ENCODE data around the gene DCUN1D3. TPM values are rescaled to one million over a fixed set of nuclear protein-coding genes. Genes with fewer than 3 reads are reported as not detected.
A peak's percentile ranks its signal among the peaks of the same experiment; 100 is the strongest.

DCUN1D3 gene
- total and polyA plus RNA-seq, 2 experiments from 2014 or later: 8.5 to 13.7 TPM

GRCh38 chr16:20897922-20898321 is 2.2 kb downstream of the DCUN1D3 start:
- peak; percentile 30 for DNase-seq (ENCODE audit: low spot score)
- no peak overlapping the region for H3K4me3 Mint-ChIP-seq
- H3K79me2 ChIP-seq (replicated peaks; ENCODE audit: insufficient read depth): peaks cover 84% of the 10 kb centered on the region

More at GRCh38 chr16:20897922-20898321, 2.2 kb downstream of the DCUN1D3 start:
- peaks cover 5% of the 10 kb centered on the region for H3K27me3 Mint-ChIP-seq (ENCODE audit: insufficient read depth, low read depth, poor library complexity)
- Histone ChIP-seq H3K27me3 (ENCODE audit: insufficient read depth) (no peaks in the 10 kb centered on the region), H4K20me1 (replicated peaks; ENCODE audit: insufficient read depth) (peaks cover 25% of the 10 kb centered on the region), H3K4me3 (peak overlapping the region; percentile 88; the same call in 1 of the 2 replicates), H3F3A (replicated peaks; ENCODE audit: low read depth) (no peaks in the 10 kb centered on the region), H3K4me2 (peak overlapping the region; percentile 96), H3K9me2 (ENCODE audit: insufficient read depth) (no peaks in the 10 kb centered on the region), H3K36me3 (ENCODE audit: insufficient read depth) (peaks cover 5% of the 10 kb centered on the region), H3K4me1 (ENCODE audit: insufficient read depth) (peaks cover 25% of the 10 kb centered on the region), H2AFZ (no peak overlapping the region), H3K27ac (ENCODE audit: low read depth) (no peak overlapping the region)
- peaks cover 2% of the 10 kb centered on the region; the same call in 1 of the 3 replicates for H3K9me3 Mint-ChIP-seq
- TF ChIP-seq ETS1 (IDR thresholded peaks at IDR 0.05): no peak
- TF ChIP-seq CREB1 (CRISPR knock-in tag; IDR thresholded peaks at IDR 0.05; ENCODE audit: low read depth): no peak
- no peak for TF ChIP-seq ZNF114 (CRISPR knock-in tag; IDR thresholded peaks at IDR 0.05)
- no peak for TF ChIP-seq ZNF331 (CRISPR knock-in tag; IDR thresholded peaks at IDR 0.05; ENCODE audit: low read depth)
- TF ChIP-seq JUNB (IDR thresholded peaks at IDR 0.05; ENCODE audit: unreplicated experiment): no peak
- no peak for TF ChIP-seq EZH2phosphoT487 (IDR thresholded peaks at IDR 0.05; ENCODE audit: unreplicated experiment)
- no peak for TF ChIP-seq ZNF462 (CRISPR knock-in tag; IDR thresholded peaks at IDR 0.05)
- no peak for TF ChIP-seq CTCF (conservative IDR thresholded peaks at IDR 0.05; ENCODE audit: low read depth in 2 of 2)
- no peak for TF ChIP-seq NANOG (IDR thresholded peaks at IDR 0.05; ENCODE audit: borderline replicate concordance)
- peaks cover 33% of the 10 kb centered on the region for H3K4me1 Mint-ChIP-seq
- H3K27ac Mint-ChIP-seq: no peak overlapping the region
- peaks cover 25% of the 10 kb centered on the region for H3K36me3 Mint-ChIP-seq (ENCODE audit: low read depth)
- no peak for ATAC-seq
